SJSA1 (cell line): ENCODE data around the gene APOLD1. TPM values are rescaled to one million over a fixed set of nuclear protein-coding genes. Genes with fewer than 3 reads are reported as not detected.
"Not testable (repeated sequence)": the region's sequence is repeated elsewhere in the genome, so short reads cannot be mapped to it uniquely, and the experiment has no call there.

Experiments used
- DNase-seq, 2 experiments: peaks; one replicate each; pipeline ENCODE4 v3.0.0-alpha.2; 2015 to 2020; ENCODE audit warnings: low spot score in 2 of 2, low read depth in 1 of 2
- H3K27ac ChIP-seq: fragments of 250-450 bp; sonication (Bioruptor Pico); 2 replicates; pipeline ENCODE4 v1.5.1; 2020; ENCODE audit warnings: mild to moderate bottlenecking, moderate library complexity
- H3K27me3 ChIP-seq: fragments of 250-450 bp; sonication (Bioruptor Pico); replicated peaks from 2 replicates; pipeline ENCODE4 v1.5.1; 2020; ENCODE audit warnings: mild to moderate bottlenecking, moderate library complexity
- H3K36me3 ChIP-seq: fragments of 250-450 bp; sonication (Bioruptor Pico); 2 replicates; pipeline ENCODE4 v1.5.1; 2020; ENCODE audit warnings: mild to moderate bottlenecking
- H3K4me1 ChIP-seq: fragments of 250-450 bp; sonication (Bioruptor Pico); replicated peaks from 2 replicates; pipeline ENCODE4 v1.6.1; 2021; ENCODE audit warnings: mild to moderate bottlenecking
- H3K4me3 ChIP-seq: fragments of 250-450 bp; sonication (Bioruptor Pico); 2 replicates; pipeline ENCODE4 v1.5.1; 2020; ENCODE audit warnings: mild to moderate bottlenecking
- H3K9me3 ChIP-seq: fragments of 250-450 bp; sonication (Bioruptor Pico); replicated peaks from 2 replicates; pipeline ENCODE4 v1.5.1; 2020; ENCODE audit warnings: mild to moderate bottlenecking
- total RNA-seq: library from RNA; depleted of rRNA; stranded (reverse); fragments of >200 nt; shearing (Covaris generic); gene quantifications from 2 replicates; pipeline ENCODE4 v1.2.3, GENCODE V29; 2014

The APOLD1 gene
- total RNA-seq, 1 experiment from 2014 or later, result 10.6 TPM

GRCh38 chr12:12821975-12822374, 36.5 kb downstream of the APOLD1 start:
- Histone ChIP-seq H3K27ac (peak overlapping the region; percentile 89), H3K36me3 (peaks cover 85% of the 10 kb centered on the region), H3K4me3 (no peak overlapping the region), H3K4me1 (peaks cover 63% of the 10 kb centered on the region), H3K9me3 (no peaks in the 10 kb centered on the region), H3K27me3 (no peaks in the 10 kb centered on the region)
- no peak for DNase-seq

- Histone ChIP-seq H3K4me3 (no peak overlapping the region), H3K9me3 (no peaks in the 10 kb centered on the region), H3K4me1 (peaks cover 63% of the 10 kb centered on the region), H3K27ac (peak overlapping the region; percentile 89), H3K36me3 (peaks cover 84% of the 10 kb centered on the region), H3K27me3 (no peaks in the 10 kb centered on the region)
- no peak for DNase-seq
Observed at GRCh38 chr12:12822886-12823285, 37.4 kb downstream of the APOLD1 start.

DNA sequence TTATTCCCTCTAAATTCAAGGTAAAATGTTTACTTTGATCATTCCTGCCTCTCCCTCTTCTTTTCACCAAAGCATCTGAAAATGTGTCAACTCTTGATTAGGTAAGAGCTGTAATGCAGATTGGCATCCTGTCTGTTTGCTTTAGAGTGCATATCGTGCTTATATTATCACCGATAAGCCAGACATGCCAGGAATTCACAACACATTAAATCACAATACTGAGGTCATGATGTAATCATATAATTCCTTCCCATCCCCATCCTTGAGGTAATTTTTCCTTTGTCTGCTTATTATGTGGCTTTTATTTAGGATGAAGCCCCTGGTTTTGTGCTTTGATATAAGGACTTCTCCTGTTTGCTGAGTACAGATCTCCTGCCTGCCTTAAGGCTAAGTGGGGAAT, 37.8 kb downstream of the APOLD1 start:
- Histone ChIP-seq H3K9me3 (no peaks in the 10 kb centered on the region), H3K36me3 (peaks cover 85% of the 10 kb centered on the region), H3K4me1 (peaks cover 59% of the 10 kb centered on the region), H3K27me3 (no peaks in the 10 kb centered on the region), H3K27ac (peak overlapping the region; percentile 89), H3K4me3 (no peak overlapping the region)
- DNase-seq, result peak; percentile 48 to 88

DNA sequence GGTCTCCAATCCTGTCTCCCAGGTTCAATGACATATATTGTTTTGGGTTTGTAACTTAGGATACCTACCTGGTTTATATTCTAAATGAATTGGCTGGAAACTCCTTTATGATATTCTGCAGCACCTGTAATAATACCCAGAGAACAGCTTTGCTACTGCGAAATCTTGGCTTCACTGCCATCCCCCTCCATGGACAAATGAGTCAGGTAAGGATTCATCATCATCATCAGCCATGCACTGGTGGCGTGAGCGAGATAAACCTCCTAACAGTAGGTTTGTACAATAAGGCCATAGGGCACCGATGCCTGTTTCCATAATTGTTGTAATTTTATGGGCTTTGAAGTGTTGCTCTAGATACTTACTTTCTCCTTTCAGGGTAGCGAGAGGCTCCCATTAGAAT, 38.4 kb downstream of the APOLD1 start:
- Histone ChIP-seq H3K9me3 (no peaks in the 10 kb centered on the region), H3K27me3 (no peaks in the 10 kb centered on the region), H3K27ac (peak overlapping the region; percentile 89), H3K4me1 (peaks cover 53% of the 10 kb centered on the region), H3K36me3 (peaks cover 85% of the 10 kb centered on the region), H3K4me3 (no peak overlapping the region)
- DNase-seq, result no peak

- no peak overlapping the region for H3K4me3 ChIP-seq
- no peaks in the 10 kb centered on the region; the same call in 1 of the 2 replicates for H3K9me3 ChIP-seq
- peaks cover 49% of the 10 kb centered on the region for H3K4me1 ChIP-seq
- no peak for DNase-seq
- peaks cover 63% of the 10 kb centered on the region for H3K36me3 ChIP-seq
- H3K27ac ChIP-seq, result peak overlapping the region; percentile 45
- H3K27me3 ChIP-seq, result no peaks in the 10 kb centered on the region
Observed at GRCh38 chr12:12835378-12836146, 50.1 kb downstream of the APOLD1 start.

- no peak for DNase-seq
- Histone ChIP-seq H3K9me3 (no peaks in the 10 kb centered on the region), H3K27ac (no peak overlapping the region), H3K4me1 (peaks cover 56% of the 10 kb centered on the region), H3K36me3 (peaks cover 55% of the 10 kb centered on the region), H3K27me3 (no peaks in the 10 kb centered on the region), H3K4me3 (no peak overlapping the region)
Observed at GRCh38 chr12:12836571-12836970, 51.1 kb downstream of the APOLD1 start.

GRCh38 chr12:12837025-12837812, 51.8 kb downstream of the APOLD1 start:
- H3K4me1 ChIP-seq, result peaks cover 58% of the 10 kb centered on the region
- no peaks in the 10 kb centered on the region for H3K27me3 ChIP-seq
- peak overlapping the region; percentile 54 for H3K27ac ChIP-seq
- no peaks in the 10 kb centered on the region for H3K9me3 ChIP-seq
- H3K4me3 ChIP-seq, result no peak overlapping the region
- peak; percentile 72 to 77 for DNase-seq
- peaks cover 48% of the 10 kb centered on the region for H3K36me3 ChIP-seq

DNA sequence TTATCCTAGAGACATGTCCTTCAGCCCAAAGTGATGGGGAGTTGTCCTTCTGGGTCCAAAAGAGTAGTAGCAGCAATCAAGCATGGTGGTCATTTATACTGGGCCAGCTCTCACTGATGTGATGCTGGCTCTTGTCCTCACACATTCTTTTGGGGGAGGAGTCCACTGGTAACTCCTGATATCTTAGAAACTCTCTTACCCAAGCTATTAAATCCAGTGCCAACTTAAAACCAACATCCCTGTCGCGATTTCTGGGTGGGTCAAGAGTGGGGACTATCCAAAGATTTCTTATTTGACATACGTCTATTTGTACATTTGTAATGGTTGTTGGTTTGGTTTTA, 52.3 kb downstream of the APOLD1 start:
- no peak overlapping the region for H3K4me3 ChIP-seq
- peaks cover 43% of the 10 kb centered on the region for H3K36me3 ChIP-seq
- no peak for DNase-seq
- H3K27me3 ChIP-seq, result no peaks in the 10 kb centered on the region
- no peaks in the 10 kb centered on the region for H3K9me3 ChIP-seq
- peak overlapping the region; percentile 54 for H3K27ac ChIP-seq
- peaks cover 58% of the 10 kb centered on the region for H3K4me1 ChIP-seq

- H3K4me1 ChIP-seq, result peaks cover 58% of the 10 kb centered on the region
Observed at GRCh38 chr12:12839003-12839395, 53.5 kb downstream of the APOLD1 start.

DNA sequence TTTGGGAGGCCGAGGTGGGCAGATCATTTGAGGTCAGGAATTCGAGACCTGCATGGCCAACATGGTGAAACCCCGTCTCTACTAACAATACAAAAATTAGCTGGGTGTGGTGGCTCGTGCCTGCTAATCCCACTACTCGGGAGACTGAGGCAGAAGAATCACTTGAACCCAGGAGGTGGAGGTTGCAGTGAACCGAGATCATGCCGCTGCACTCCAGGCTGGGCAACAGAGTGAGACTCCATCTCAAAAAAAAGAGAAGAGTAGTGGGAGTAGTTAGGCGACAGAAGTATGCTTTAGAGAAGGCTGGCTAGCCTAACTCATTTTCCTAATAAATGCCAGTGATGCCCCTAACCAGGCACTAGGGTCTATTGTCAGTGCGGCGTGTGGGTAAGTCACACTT, 54.0 kb downstream of the APOLD1 start:
- not testable (repeated sequence) for DNase-seq, H3K4me3 ChIP-seq, H3K9me3 ChIP-seq, H3K27me3 ChIP-seq
- peak overlapping the region; percentile 62 for H3K27ac ChIP-seq
- peaks cover 28% of the 10 kb centered on the region for H3K36me3 ChIP-seq
- H3K4me1 ChIP-seq, result peaks cover 58% of the 10 kb centered on the region

More at GRCh38 chr12:12839003-12839395, 53.5 kb downstream of the APOLD1 start:
- DNase-seq, result no peak
- Histone ChIP-seq H3K36me3 (peaks cover 30% of the 10 kb centered on the region), H3K4me3 (no peak overlapping the region), H3K9me3 (no peaks in the 10 kb centered on the region), H3K27me3 (no peaks in the 10 kb centered on the region), H3K27ac (peak overlapping the region; percentile 62)

DNA sequence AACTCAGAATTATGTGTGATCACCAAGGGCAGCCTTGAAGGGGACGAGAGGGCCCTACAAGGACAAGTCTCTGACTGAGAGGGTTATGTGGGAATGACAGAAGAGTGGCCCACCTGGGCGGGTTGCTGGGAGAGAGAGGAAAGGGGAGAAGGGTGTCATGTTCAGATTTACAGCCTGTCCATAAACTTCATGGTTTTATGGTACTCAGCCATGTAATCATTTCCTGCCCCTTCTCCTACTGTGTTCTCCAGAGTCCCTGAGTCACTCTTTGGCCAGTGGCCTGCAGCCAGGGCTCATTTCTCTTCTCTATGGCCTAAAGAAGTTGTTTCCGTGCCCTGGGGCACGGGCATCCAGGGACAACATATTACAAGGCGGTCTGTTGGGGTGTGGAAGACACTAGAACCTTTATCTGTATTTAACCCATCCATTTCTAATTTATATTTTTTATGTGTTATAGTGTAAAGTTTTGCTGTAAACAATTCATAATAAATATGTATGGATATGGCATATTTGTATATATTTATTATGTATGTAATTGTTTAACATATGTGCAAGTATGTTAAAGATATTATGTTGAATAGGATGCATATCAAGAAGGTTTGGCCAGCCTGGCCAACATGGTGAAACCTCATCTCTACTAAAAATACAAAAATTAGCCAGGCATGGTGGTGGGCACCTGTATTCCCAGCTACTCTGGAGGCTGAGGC, 54.6 kb downstream of the APOLD1 start:
- Histone ChIP-seq H3K4me1 (peaks cover 54% of the 10 kb centered on the region), H3K36me3 (peaks cover 24% of the 10 kb centered on the region), H3K4me3 (no peak overlapping the region), H3K27ac (peak overlapping the region; percentile 62), H3K27me3 (no peaks in the 10 kb centered on the region), H3K9me3 (no peaks in the 10 kb centered on the region)
- DNase-seq, result peak; percentile 79 to 84

GRCh38 chr12:12840580-12840899, 55.1 kb downstream of the APOLD1 start:
- no peak overlapping the region for H3K27ac ChIP-seq
- DNase-seq, result no peak
- H3K4me3 ChIP-seq, result no peak overlapping the region
- peaks cover 19% of the 10 kb centered on the region for H3K36me3 ChIP-seq
- no peaks in the 10 kb centered on the region for H3K9me3 ChIP-seq
- no peaks in the 10 kb centered on the region for H3K27me3 ChIP-seq
- peaks cover 49% of the 10 kb centered on the region for H3K4me1 ChIP-seq
